Astrocyte of the spinal cord (primary cell): ENCODE results near the gene TTLL8.

Source experiments
- DNase-seq: peaks from one replicate; pipeline ENCODE4 v3.0.0; 2011; ENCODE audit warnings: low read depth, low spot score
- H3K4me3 ChIP-seq: 2 replicates; pipeline ENCODE4 v1.5.1; 2011; ENCODE audit warnings: low read depth, mild to moderate bottlenecking, low read length, moderate library complexity
- in situ Hi-C: cut with HindIII; loops from 2 replicates; pipeline ENCODE4 v1.10.0; 2017; ENCODE audit warnings: low sequenced_read_pairs
- TF ChIP-seq, protein P1 (sequence below): IDR thresholded peaks from 2 replicates; pipeline ENCODE4 v1.5.1; 2012; ENCODE audit warnings: low read depth, mild to moderate bottlenecking, low read length, inconsistent platforms

TTLL8 gene

GRCh38 chr22:50017701-50018224 is 40.3 kb downstream of the TTLL8 start:
- DNase-seq: no peak
- TF ChIP-seq, protein P1, sequence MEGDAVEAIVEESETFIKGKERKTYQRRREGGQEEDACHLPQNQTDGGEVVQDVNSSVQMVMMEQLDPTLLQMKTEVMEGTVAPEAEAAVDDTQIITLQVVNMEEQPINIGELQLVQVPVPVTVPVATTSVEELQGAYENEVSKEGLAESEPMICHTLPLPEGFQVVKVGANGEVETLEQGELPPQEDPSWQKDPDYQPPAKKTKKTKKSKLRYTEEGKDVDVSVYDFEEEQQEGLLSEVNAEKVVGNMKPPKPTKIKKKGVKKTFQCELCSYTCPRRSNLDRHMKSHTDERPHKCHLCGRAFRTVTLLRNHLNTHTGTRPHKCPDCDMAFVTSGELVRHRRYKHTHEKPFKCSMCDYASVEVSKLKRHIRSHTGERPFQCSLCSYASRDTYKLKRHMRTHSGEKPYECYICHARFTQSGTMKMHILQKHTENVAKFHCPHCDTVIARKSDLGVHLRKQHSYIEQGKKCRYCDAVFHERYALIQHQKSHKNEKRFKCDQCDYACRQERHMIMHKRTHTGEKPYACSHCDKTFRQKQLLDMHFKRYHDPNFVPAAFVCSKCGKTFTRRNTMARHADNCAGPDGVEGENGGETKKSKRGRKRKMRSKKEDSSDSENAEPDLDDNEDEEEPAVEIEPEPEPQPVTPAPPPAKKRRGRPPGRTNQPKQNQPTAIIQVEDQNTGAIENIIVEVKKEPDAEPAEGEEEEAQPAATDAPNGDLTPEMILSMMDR: no peak
- in situ Hi-C loops: no loop called here
- no peak overlapping the region for H3K4me3 ChIP-seq

GRCh38 chr22:50016988-50017700 is 41.0 kb downstream of the TTLL8 start:
- in situ Hi-C loops: no loop called here
- TF ChIP-seq, protein P1: no peak
- no peak for DNase-seq
- H3K4me3 ChIP-seq: no peak overlapping the region

- in situ Hi-C loops: no loop called here
- no peak for DNase-seq
- H3K4me3 ChIP-seq: no peak overlapping the region
- TF ChIP-seq, protein P1: no peak
These were observed 41.6 kb downstream of the TTLL8 start for GRCh38 chr22:50016308-50016987.

- no peak overlapping the region for H3K4me3 ChIP-seq
- TF ChIP-seq, protein P1: no peak
These were observed 42.4 kb downstream of the TTLL8 start for GRCh38 chr22:50015451-50016307.

GRCh38 chr22:50014655-50015401 is 43.3 kb downstream of the TTLL8 start:
- no peak overlapping the region for H3K4me3 ChIP-seq
- in situ Hi-C loops: no loop called here
- TF ChIP-seq, protein P1: no peak
- DNase-seq: no peak

More at GRCh38 chr22:50015451-50016307, 42.4 kb downstream of the TTLL8 start:
- in situ Hi-C loops: no loop called here
- DNase-seq: no peak
